GM21723 (cell line): ENCODE data around the gene PRSS58.

ENCODE experiments used
- ATAC-seq: cut with Tn5 transposase; IDR thresholded peaks from one replicate; pipeline ENCODE4 v1.9.1; 2021; ENCODE audit warnings: mild to moderate bottlenecking, moderate library complexity; ENCODE audit not compliant: unreplicated experiment

The PRSS58 gene

GRCh38 chr7:142228537-142229104, 29.2 kb downstream of the PRSS58 start:
- no peak for ATAC-seq
